ENCODE data around the gene TOP1.

TOP1 gene

GRCh38 chr20:41087325-41087685, 58.7 kb downstream of the TOP1 start:
- TF ChIP-seq, protein P1, sequence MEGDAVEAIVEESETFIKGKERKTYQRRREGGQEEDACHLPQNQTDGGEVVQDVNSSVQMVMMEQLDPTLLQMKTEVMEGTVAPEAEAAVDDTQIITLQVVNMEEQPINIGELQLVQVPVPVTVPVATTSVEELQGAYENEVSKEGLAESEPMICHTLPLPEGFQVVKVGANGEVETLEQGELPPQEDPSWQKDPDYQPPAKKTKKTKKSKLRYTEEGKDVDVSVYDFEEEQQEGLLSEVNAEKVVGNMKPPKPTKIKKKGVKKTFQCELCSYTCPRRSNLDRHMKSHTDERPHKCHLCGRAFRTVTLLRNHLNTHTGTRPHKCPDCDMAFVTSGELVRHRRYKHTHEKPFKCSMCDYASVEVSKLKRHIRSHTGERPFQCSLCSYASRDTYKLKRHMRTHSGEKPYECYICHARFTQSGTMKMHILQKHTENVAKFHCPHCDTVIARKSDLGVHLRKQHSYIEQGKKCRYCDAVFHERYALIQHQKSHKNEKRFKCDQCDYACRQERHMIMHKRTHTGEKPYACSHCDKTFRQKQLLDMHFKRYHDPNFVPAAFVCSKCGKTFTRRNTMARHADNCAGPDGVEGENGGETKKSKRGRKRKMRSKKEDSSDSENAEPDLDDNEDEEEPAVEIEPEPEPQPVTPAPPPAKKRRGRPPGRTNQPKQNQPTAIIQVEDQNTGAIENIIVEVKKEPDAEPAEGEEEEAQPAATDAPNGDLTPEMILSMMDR (IDR thresholded peaks at IDR 0.05; ENCODE audit: low read depth, low read length, missing control alignments) = no peak
- H3K4me3 ChIP-seq (ENCODE audit: low read depth, low read length) = no peak overlapping the region
- DNase-seq (ENCODE audit: low read depth) = no peak

- TF ChIP-seq, protein P1 (IDR thresholded peaks at IDR 0.05; ENCODE audit: low read depth, low read length, missing control alignments) = no peak
- DNase-seq (ENCODE audit: low read depth) = no peak
- H3K4me3 ChIP-seq (ENCODE audit: low read depth, low read length) = no peak overlapping the region
Measured at GRCh38 chr20:41087777-41088176, 59.2 kb downstream of the TOP1 start.

DNA sequence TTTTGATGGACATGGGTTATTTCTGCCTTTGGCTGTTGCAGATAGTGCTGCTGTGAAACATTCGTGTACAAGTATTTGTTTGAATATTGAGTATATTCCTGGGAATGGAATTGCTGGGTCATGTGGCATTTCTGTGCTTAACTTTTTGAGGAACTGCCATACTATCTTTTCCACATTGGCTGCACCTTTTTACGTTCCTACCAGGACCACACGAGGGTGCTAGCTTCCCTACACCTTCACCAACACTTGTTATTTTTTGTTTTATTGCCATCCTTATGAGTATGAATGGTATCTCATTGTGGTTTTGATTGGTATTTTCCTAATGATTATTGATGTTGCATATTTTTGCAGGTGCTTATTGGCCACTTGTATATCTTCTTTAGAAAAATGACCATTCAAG, 60.9 kb downstream of the TOP1 start:
- TF ChIP-seq, protein P1 (IDR thresholded peaks at IDR 0.05; ENCODE audit: low read depth, low read length, missing control alignments) = peak; percentile 3
- DNase-seq (ENCODE audit: low read depth) = no peak
- no peak overlapping the region for H3K4me3 ChIP-seq (ENCODE audit: low read depth, low read length)

DNA sequence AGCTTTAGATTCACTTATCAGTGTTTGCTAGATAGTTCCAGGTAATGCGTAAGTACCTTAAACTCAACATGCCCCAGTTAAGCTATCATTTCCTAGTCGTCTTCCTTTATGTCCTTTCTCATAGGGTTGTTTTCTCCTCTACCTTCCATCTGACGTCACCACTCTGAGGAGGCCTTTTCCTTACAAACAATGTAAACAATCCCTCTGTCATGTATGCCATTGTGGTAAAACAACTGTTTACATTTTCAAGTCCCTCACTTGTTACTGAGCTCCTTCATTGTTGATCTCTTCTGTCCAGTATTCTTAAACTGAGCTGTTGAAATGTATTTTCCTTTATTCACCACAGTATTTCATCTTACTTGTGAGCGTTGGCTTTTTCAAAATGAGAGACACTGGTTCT, 63.3 kb downstream of the TOP1 start:
- no peak for DNase-seq (ENCODE audit: low read depth)
- TF ChIP-seq, protein P1 (IDR thresholded peaks at IDR 0.05; ENCODE audit: low read depth, low read length, missing control alignments) = no peak
- no peak overlapping the region for H3K4me3 ChIP-seq (ENCODE audit: low read depth, low read length)

GRCh38 chr20:41094353-41095055, 65.9 kb downstream of the TOP1 start:
- H3K4me3 ChIP-seq (ENCODE audit: low read depth, low read length) = no peak overlapping the region
- TF ChIP-seq, protein P1 (IDR thresholded peaks at IDR 0.05; ENCODE audit: low read depth, low read length, missing control alignments) = no peak
- DNase-seq (ENCODE audit: low read depth) = no peak

DNA sequence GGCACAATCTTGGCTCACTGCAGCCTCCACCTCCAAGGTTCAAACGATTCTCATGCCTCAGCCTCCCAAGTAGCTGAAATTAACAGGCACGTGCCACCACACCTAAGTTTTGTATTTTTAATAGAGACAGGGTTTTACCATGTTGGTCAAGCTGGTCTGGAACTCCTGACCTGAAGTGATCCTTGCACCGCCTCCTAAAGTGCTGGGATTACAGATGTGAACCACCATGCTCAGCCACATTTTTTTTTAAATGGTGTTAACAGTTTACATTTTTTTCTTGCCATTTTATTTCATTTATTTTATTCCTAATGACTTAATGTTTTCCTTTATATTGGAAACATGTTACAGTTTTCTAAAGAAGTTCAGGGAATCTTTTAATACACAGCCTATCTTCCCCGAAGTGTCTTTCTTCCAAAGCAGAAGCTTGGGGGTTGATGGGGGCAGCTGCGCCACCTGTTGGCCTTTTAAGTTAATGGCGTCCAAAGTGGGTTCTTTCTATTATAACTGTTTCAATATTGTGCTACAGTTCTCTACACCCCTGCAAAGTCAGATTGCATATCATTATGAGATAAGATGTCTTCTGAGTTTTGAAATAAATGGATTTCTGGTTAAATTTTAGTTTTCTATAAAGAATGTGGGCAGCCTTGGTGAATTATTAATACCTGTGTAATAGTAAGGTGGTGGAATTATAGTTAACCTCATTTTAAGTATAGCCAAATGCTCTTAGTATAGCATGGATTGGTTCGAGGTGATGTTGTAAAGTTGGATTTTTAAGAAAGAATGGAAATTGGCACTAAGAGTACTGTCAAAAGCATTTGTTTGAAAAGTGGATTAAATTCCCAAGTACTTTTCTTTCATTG, 66.7 kb downstream of the TOP1 start:
- no peak overlapping the region for H3K4me3 ChIP-seq (ENCODE audit: low read depth, low read length)
- peak; percentile 13 for DNase-seq (ENCODE audit: low read depth)
- TF ChIP-seq, protein P1 (IDR thresholded peaks at IDR 0.05; ENCODE audit: low read depth, low read length, missing control alignments) = peak; percentile 72
